OCI-LY7 (cell line): ENCODE results near the gene TFG. TPM values are rescaled to one million over a fixed set of nuclear protein-coding genes. Genes with fewer than 3 reads are reported as not detected.

Source experiments
- BruUV-seq: library from RNA; stranded (reverse); fragments of 400-500 nt; replicated peaks from 2 replicates; lab custom pipeline; 2021; lab: Mats Ljungman, UMichigan
- CTCF ChIA-PET: fragments of 300-600 bp; sonication (Branson Sonifier 250); formaldehyde crosslinking; loops from one replicate; lab custom pipeline; 2022; ENCODE audit warnings: antibody characterized with exemption; ENCODE audit not compliant: unreplicated experiment; lab: Charles Lee
- POLR2A ChIA-PET: fragments of 300-600 bp; sonication (Branson Sonifier 250); formaldehyde crosslinking; loops from one replicate; lab custom pipeline; 2022; ENCODE audit warnings: antibody characterized with exemption; lab: Charles Lee
- DNase-seq: peaks from one replicate; pipeline ENCODE4 v3.0.0-alpha.2; 2015; ENCODE audit warnings: low spot score
- H2AFZ ChIP-seq: fragments of 200-600 bp; sonication (generic), shearing (Covaris generic); 2 replicates; pipeline ENCODE4 v1.6.1; 2014; ENCODE audit warnings: mild to moderate bottlenecking, antibody characterized with exemption, low read length, moderate library complexity
- H3K27ac ChIP-seq: fragments of 200-600 bp; sonication (generic); 2 replicates; pipeline ENCODE4 v1.5.1; 2014; ENCODE audit warnings: mixed run types, low read depth, mild to moderate bottlenecking, moderate library complexity, low read length, inconsistent platforms; ENCODE audit not compliant: poor library complexity, severe bottlenecking
- H3K36me3 ChIP-seq: fragments of 200-600 bp; sonication (generic); 2 replicates; pipeline ENCODE4 v1.6.1; 2014; ENCODE audit warnings: mild to moderate bottlenecking, antibody characterized with exemption, low read length, moderate library complexity, mixed read lengths; ENCODE audit not compliant: insufficient read depth
- H3K4me1 ChIP-seq: fragments of 200-600 bp; sonication (generic); 2 replicates; pipeline ENCODE4 v1.5.1; 2014; ENCODE audit warnings: mild to moderate bottlenecking, low read length; ENCODE audit not compliant: insufficient read depth, poor library complexity, severe bottlenecking
- H3K4me2 ChIP-seq: fragments of 200-600 bp; sonication (generic); 2 replicates; pipeline ENCODE4 v1.6.1; 2014; ENCODE audit warnings: mild to moderate bottlenecking, low read length
- H3K4me3 ChIP-seq: fragments of 200-600 bp; sonication (generic); 2 replicates; pipeline ENCODE4 v1.5.1; 2014; ENCODE audit warnings: mild to moderate bottlenecking, low read depth, low read length; ENCODE audit not compliant: poor library complexity, severe bottlenecking
- H3K79me2 ChIP-seq: fragments of 200-600 bp; sonication (generic); 2 replicates; pipeline ENCODE4 v1.6.1; 2016; ENCODE audit warnings: low read depth, mild to moderate bottlenecking, low read length, moderate library complexity, mixed read lengths; ENCODE audit not compliant: insufficient read depth
- H3K9me2 ChIP-seq: fragments of 200-600 bp; sonication (generic); 2 replicates; pipeline ENCODE4 v1.6.1; 2016; ENCODE audit warnings: mild to moderate bottlenecking, low read length, mixed read lengths; ENCODE audit not compliant: insufficient read depth
- H3K9me3 ChIP-seq: fragments of 200-600 bp; sonication (generic); 2 replicates; pipeline ENCODE4 v1.6.1; 2014; ENCODE audit warnings: mild to moderate bottlenecking, mixed run types, low read length, mixed read lengths
- H4K20me1 ChIP-seq: fragments of 200-600 bp; sonication (generic); 2 replicates; pipeline ENCODE4 v1.6.1; 2014; ENCODE audit warnings: mild to moderate bottlenecking, antibody characterized with exemption, low read length, moderate library complexity, mixed read lengths; ENCODE audit not compliant: insufficient read depth
- EZH2phosphoT487 ChIP-seq: fragments of 200-600 bp; sonication (generic); IDR thresholded peaks from 2 replicates; pipeline ENCODE4 v1.6.1; 2018; ENCODE audit warnings: low read depth, borderline replicate concordance, mild to moderate bottlenecking, mixed run types, antibody characterized with exemption, low read length, moderate library complexity, mixed read lengths
- intact Hi-C: fragments of 100-400 bp; cut with micrococcal nuclease; formaldehyde crosslinking; loops from one replicate; pipeline ENCODE4 v1.10.0; 2022; ENCODE audit not compliant: unreplicated experiment
- total RNA-seq, 2 experiments: library from RNA; depleted of rRNA in 1 of 2; stranded (reverse); fragments of >200 nt in 1 of 2; shearing (Covaris generic) in 1 of 2; gene quantifications; 2 replicates each; pipeline ENCODE4 v1.2.3, GENCODE V29; 2014 to 2022
- TF ChIP-seq, protein P1 (sequence below): fragments of 200-600 bp; sonication (generic); conservative IDR thresholded peaks from 2 replicates; pipeline ENCODE4 v1.5.1; 2014; ENCODE audit warnings: mild to moderate bottlenecking, antibody characterized with exemption, low read length, moderate library complexity, mixed read lengths

TFG gene
- total RNA-seq, 2 experiments from 2014 or later = 29.4 to 61.1 TPM

DNA sequence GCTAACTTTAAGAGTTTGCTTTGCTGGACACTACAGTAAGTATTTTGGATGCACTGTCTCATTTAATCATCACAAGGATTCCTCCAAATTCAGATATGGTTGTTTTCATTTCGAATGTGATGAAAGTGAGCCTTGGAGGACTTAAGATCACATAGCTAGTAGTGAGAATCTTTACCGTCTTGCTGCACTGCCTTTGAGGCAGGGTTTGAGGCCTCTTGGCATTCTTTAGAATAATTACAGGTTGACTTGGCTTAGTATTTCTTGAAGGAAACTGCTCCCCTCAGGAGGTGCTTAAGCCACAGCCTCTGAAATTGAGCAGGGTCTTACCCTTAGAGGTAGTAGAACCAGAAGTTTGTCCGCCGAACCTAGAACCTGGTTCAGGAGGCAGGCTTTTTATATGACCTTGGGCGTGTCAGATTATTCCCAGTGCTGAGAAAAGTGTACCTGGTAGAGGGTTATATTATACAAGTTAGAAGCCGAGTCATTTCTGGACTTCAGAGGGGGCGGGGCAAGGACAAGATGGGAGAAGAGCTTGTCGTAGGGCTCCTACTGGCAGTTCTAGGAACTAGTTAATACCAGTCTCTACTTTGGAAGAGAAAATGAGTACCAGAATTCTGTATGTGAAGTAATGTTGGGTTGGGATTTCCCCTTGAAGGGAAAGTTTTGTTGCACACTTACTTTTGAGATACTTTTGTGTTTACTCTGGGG lies 1.1 kb downstream of the TFG start:
- H3K79me2 ChIP-seq = peaks cover 50% of the 10 kb centered on the region
- peak; percentile 48 for DNase-seq
- H2AFZ ChIP-seq = no peak overlapping the region
- no TSS peak for BruUV-seq
- intact Hi-C loops = loop anchor here (5.0 kb wide), 1 partner anchor 308 kb away; the partner anchor contains the start of genes LNP1 and TOMM70
- H3K4me1 ChIP-seq = peaks cover 14% of the 10 kb centered on the region
- H3K9me3 ChIP-seq = no peaks in the 10 kb centered on the region; the same call in 1 of the 2 replicates
- no peaks in the 10 kb centered on the region for H3K9me2 ChIP-seq
- H4K20me1 ChIP-seq = peaks cover 13% of the 10 kb centered on the region; the same call in 1 of the 2 replicates
- peaks cover 38% of the 10 kb centered on the region for H3K36me3 ChIP-seq
- ChIA-PET POLR2A (interaction anchor here (0.6 to 3.0 kb wide), 7 partner anchors 10 to 886 kb away, joined by 3 to 12 read pairs (median 3); no protein-coding TSS in a partner anchor), CTCF (interaction anchor here (1.0 kb wide), 1 partner anchor 16 kb away, joined by 4 read pairs; no protein-coding TSS in a partner anchor)
- H3K4me2 ChIP-seq = peak overlapping the region; percentile 92
- TF ChIP-seq, protein P1, sequence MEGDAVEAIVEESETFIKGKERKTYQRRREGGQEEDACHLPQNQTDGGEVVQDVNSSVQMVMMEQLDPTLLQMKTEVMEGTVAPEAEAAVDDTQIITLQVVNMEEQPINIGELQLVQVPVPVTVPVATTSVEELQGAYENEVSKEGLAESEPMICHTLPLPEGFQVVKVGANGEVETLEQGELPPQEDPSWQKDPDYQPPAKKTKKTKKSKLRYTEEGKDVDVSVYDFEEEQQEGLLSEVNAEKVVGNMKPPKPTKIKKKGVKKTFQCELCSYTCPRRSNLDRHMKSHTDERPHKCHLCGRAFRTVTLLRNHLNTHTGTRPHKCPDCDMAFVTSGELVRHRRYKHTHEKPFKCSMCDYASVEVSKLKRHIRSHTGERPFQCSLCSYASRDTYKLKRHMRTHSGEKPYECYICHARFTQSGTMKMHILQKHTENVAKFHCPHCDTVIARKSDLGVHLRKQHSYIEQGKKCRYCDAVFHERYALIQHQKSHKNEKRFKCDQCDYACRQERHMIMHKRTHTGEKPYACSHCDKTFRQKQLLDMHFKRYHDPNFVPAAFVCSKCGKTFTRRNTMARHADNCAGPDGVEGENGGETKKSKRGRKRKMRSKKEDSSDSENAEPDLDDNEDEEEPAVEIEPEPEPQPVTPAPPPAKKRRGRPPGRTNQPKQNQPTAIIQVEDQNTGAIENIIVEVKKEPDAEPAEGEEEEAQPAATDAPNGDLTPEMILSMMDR = peak; percentile 44
- TF ChIP-seq EZH2phosphoT487 = no peak
- peak overlapping the region; percentile 47 for H3K27ac ChIP-seq
- H3K4me3 ChIP-seq = peak overlapping the region; percentile 91

- Histone ChIP-seq H3K27ac (no peak overlapping the region), H3K4me3 (no peak overlapping the region), H3K4me1 (peaks cover 8% of the 10 kb centered on the region), H4K20me1 (peaks cover 11% of the 10 kb centered on the region; the same call in 1 of the 2 replicates), H3K9me2 (no peaks in the 10 kb centered on the region), H3K9me3 (no peaks in the 10 kb centered on the region), H3K4me2 (no peak overlapping the region), H3K36me3 (peaks cover 86% of the 10 kb centered on the region), H2AFZ (no peak overlapping the region), H3K79me2 (peaks cover 92% of the 10 kb centered on the region)
- TF ChIP-seq, protein P1 = no peak
- no peak for TF ChIP-seq EZH2phosphoT487
- BruUV-seq = no TSS peak
- intact Hi-C loops = no loop called here
- CTCF ChIA-PET = no interaction called here
- POLR2A ChIA-PET = interaction anchor here (1.0 to 1.4 kb wide), 2 partner anchors 11 to 26 kb away, joined by 4 to 6 read pairs; no protein-coding TSS in a partner anchor
- no peak for DNase-seq
Measured at GRCh38 chr3:100715176-100715575, 5.9 kb downstream of the TFG start.
